GM19455 (cell line): Measurements from ENCODE around the gene KIF26A.

Experiments used
- ATAC-seq: cut with Tn5 transposase; IDR thresholded peaks from one replicate; pipeline ENCODE4 v1.9.1; 2021; ENCODE audit not compliant: unreplicated experiment

The KIF26A gene

DNA sequence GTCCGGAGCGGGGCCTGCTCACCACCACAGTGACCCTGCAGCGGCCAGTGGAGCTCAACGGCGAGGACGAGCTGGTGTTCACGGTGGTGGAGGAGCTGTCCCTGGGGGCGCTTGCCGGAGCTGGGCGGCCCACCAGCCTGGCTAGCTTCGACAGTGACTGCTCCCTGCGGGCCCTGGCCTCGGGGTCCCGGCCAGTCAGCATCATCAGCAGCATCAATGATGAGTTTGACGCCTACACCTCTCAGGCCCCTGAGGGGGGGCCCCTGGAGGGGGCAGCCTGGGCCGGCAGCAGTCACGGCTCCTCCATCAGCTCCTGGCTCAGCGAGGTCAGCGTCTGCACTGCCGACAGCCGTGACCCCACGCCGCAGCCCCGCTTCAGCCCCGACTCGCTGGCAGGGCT lies 37.4 kb downstream of the KIF26A start:
- ATAC-seq, result no peak

DNA sequence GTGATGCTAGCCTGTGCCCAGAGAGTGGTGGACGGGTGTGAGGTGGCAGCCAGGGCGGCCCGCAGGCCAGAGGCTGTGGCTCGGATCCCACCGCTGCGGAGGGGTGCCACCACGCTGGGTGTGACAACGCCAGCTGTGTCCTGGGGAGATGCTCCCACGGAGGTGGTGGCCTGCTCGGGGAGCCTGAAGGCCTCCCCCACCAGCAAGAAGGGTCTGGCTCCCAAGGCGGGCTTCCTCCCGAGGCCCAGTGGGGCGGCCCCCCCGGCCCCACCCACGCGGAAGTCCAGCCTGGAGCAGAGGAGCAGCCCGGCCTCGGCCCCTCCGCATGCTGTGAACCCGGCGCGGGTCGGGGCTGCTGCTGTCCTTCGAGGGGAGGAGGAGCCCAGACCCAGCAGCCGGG lies 38.2 kb downstream of the KIF26A start:
- no peak for ATAC-seq

DNA sequence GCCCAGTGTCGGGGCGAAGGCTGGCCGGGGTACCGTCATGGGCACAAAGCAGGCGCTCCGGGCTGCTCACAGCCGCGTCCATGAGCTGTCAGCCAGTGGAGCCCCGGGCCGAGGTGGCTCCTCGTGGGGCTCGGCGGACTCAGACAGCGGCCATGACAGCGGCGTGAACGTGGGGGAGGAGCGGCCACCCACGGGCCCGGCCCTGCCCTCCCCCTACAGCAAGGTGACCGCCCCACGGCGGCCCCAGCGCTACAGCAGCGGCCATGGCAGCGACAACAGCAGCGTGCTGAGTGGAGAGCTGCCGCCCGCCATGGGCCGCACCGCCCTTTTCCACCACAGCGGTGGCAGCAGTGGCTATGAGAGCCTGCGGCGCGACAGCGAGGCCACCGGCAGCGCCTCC lies 39.0 kb downstream of the KIF26A start:
- ATAC-seq, result no peak

DNA sequence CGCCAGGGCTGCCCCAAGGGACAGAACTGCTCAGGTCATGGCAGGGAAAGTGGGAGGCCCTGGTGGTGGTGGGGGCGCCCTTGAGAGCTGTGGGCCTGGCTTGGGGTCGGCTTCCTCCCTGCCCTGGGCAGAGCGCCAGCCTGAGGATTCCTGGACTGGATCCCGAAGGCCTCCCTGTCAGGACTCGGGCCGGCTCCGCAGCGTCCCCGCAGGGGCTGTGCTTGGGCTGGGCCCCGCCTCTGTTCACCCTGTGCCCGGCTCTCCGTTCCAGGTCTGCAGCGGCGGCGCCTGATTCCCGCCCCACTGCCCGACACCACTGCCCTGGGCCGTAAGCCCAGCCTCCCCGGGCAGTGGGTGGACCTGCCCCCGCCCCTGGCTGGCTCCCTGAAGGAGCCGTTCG lies 39.9 kb downstream of the KIF26A start:
- no peak for ATAC-seq

DNA sequence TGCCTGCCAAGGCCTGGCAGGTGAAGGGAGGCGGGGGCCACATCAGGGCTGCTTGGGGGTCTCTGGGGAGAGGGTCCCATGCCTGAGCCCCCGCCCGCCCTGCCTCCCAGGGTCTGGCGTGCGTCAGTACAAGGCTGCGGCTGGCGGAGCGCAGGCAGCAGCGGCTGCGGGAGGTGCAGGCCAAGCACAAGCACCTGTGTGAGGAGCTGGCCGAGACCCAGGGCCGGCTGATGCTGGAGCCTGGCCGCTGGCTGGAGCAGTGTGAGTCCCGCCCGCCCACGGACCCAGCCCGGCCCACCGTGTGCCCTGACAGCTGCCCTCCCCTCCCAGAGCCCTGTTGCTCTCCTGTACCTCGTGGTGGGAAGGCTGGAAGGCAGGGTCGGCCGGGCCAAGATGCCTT lies 40.7 kb downstream of the KIF26A start:
- no peak for ATAC-seq

DNA sequence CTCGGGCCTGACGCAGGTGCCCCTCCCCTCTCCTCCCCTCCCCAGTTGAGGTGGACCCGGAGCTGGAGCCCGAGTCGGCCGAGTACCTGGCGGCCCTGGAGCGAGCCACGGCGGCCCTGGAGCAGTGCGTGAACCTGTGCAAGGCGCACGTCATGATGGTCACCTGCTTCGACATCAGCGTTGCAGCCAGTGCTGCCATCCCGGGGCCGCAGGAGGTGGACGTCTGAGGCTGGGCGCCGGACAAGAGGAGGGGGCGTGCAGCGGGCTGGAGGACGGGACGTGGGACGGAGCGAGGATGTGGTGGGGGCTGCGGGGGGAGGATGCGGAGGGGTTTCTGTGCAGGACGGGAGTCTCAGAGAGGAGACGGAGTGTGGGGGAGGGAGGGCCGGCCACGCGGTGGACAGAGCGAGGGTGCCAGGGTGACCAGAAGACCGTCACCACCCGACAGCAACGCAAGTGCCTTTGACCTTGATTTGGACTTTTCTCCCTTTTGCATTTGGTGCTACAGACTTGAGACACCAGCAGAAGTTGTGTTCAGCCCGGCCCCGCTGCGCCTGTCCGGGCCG lies 41.3 kb downstream of the KIF26A start:
- no peak for ATAC-seq

DNA sequence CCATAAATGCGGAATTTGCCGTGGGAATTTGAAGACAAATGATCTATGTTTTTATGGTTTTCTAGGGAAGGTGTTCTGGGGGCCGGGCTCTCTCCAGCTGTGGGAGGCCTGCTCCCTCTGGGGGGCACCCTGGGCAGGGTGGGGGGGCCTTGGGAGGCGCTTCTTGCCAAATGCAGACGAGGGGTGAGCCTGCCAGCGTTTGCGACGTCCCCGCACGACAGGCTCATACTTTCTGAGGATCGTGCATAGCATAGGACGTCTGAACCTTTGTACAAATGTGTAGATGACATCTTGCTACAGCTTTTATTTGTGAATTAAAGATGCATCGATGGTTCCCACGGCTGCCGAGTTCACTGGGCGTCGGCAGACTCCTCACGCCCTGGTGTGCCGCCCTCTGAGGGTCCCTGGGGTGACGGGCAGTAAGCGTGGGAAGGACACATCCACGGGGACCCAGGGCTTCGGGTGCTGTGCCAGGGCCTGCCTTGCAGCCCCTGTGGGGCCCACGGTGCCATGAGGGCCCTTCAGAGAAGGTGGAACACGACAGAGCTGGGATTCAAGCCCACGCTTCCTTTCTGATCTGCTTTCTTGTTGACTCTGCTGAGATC lies 42.3 kb downstream of the KIF26A start:
- no peak for ATAC-seq

DNA sequence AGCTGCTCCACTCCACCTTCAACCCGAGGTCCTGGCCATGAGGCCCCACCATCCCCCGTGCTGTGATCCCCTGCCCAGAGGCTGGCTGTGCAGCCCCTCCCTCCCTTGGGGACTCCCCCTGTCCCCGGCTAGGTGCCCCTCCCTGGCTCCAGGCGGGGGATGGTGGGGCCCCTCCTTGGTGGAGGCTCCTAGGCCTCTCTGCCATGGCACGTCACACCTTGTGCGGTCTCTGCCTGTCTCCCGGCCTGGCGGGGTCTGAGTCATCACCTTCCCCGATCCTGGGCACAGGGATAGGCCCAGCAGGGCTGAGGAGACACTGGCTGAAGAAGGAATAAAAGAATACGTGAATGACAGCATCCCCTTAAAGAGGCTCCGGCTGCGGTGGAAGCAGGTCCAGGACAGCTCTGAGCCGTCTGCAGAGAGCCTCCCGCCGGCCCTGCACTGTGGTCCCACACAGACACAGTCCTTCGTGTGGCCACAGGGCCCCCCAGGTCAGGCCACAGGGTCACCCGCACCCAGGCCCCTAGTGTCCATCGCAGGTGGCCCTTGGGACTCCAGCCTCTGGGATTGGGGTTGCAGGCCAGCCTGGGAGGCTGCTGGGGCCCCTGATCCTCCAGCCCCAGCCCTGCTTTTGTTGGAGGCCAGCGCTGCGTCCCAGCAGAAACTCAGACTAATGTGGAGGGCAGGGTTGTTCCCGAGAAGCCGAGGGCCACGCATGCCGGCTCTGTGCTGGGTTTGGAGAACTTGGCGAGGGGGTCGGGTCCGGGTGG lies 43.6 kb downstream of the KIF26A start:
- no peak for ATAC-seq

DNA sequence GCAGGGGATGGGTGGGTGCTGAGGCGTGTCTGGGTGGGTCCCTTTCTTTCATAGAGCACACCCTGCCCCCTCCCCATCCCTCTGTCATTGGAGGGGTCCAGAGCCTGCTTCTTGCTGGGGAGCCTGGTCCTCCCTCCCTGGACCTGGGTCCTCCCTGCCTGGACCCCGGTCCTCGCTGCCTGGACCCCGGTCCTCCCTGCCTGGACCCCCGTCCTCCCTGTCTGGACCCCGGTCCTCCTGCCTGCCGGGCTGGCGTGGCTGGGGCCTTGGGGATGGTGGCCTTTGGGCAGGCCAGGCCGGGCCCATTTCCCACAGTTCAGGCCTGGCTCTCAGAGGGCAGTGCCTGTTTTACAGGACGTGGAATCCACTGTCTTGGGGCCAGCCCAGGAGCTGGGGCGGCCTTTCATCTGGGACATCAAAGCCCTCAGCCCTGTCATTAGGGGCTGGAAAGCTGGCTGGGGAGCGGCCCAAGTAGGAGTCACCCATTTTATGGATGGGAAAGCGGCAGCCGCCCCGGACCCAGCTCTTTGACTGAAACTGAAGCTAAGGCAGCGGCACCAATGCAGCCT lies 44.6 kb downstream of the KIF26A start:
- ATAC-seq, result no peak

DNA sequence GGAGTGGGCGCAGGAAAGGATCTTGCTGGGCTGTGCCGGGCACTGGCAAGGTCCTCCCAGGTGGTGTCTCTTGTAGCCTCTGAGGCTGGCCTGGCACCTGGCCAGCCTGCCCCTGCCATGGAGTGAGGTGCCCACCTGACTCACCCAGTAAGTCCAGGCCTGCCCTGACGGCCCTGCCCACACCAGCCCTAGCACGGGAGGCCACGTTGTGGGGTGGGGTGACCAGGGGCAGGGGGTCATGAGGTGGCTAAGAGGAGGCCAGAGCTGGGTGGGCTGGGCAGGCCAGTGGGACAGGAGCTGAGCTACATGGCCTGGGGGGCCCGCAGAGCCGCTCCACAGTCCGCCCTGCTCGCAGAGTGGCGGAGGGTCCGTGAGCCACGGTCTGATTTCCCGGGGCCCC lies 45.4 kb downstream of the KIF26A start:
- no peak for ATAC-seq

DNA sequence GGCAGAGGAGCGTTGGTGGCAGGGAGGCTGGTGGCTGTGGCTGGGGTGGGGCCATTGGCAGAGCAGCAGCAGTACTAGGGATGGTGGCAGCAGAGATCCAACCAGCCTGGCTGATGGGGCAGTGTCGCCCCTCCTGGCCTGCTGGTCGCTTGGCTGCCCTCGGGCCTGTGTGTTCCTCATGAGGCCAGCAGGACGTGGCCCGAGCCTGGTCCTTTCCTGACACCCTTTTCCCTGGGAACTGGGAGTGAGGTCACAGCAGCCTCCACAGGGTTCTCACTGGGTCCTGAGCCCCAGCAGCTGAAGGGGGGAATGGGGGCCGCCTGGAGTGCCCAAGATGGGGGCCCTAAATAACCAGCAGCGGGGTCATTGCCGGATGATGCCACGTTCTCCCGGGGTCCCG lies 46.1 kb downstream of the KIF26A start:
- ATAC-seq, result no peak

DNA sequence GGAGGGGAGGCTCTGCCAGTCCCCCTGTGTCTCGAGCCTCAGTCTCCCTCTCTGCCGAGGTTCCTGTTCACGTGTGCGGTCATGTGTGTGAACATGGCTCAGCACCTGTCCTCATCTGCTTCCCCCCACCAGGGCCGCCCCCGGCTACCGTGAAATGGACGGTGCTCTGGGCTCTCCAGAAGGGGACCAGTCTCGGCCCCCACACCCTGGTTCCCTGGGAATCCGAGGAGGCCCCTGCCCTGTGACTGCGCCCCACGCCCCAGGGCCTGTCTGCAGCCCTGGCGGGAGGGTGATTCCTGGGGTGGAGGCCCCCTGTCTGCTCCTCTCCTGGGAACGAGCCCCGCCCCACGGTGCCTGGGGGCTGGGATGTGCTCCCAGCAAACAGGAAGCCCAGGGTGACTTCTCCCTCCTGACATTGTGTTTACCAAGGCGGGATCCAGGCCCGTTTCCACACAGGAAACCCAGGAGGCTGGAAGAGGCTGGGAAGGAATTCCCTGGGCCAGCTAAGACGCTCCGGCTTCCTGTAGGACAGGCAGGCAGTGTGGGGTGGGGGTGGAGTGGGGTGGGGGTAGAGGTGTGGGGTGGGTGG lies 46.6 kb downstream of the KIF26A start:
- ATAC-seq, result no peak

DNA sequence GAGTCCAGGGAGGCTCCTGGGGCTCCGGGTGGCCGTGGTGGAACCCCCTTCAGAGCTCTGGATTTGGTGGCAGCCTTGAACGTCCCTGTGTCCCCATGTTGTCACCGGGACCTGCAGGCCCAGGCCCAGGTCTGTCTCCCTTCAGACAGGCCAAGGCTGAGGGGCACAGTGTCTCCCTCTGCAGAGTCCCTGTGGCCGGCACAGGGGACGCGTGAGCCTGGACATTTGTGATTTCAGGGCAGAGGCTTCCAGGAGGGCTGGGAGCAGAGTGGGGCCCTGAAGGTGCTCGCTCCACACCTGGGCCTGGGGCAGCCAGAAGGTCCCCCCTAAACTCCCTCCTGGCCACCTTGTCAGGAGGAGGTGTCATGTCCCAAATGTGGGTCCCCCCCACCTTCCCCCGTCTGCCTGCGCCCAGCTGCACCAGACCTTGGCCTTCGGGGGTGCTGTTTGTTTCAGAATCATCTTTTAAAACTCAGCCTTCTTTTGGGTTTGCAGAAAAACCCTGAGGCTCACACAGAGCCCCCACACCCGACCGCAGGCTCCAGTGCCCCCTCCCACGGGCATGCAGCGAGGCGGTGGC lies 47.6 kb downstream of the KIF26A start:
- ATAC-seq, result no peak

DNA sequence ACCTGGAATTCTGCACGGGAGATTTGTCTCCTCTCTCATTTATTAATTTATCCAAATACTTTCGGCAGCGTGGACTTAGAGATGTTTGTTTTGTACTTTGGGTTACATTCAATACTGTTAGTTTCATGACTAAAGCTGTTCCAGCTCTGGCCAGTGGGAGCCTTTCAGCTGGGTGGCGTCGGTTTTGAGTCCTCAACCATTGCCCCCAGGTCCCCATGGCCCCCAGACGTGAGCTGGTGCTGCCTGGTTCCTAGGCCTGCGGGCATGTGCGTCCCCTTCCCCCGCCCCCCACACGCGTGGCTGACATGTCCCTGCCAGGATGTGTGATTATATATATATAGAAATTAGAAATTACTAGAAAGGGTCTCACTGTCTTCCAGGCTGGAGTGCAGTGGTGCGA lies 48.2 kb downstream of the KIF26A start:
- ATAC-seq, result no peak

DNA sequence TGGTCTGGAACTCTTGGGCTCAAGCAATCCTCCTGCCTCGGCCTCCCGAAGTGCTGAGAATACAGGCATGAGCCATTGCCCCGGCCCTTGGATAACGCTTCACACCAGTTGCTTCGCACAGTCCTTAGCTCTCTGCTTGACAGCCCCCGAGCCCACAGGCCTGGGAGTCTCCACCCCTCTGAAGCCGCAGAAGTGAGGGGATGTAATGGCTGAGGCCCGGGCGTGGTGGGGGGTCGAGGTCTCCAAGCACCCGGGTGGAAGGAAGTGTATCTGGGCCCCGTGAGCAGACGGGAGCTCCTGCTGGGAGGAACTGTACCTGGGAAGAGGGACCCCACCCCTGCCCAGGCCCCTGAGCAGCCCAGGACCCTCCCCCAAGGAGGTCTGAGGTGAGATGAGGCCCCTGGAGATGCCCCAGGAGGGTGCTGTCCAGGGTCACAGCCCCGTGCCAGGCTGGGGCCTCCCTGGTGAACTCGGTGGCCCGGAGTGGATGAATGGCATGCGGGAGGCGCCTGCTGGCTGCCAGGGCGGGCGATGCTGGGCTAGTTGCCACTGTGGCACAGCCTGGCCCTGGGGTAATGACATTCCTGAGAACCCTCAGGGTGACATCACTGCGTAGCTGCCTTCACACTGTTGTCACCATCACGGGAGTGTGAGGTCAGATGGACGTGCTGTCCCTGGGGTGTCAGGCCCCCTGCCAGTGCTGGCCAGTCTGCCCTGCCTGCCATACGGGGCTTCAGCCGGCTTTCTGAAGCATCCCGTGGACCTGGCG lies 48.9 kb downstream of the KIF26A start:
- ATAC-seq, result no peak

DNA sequence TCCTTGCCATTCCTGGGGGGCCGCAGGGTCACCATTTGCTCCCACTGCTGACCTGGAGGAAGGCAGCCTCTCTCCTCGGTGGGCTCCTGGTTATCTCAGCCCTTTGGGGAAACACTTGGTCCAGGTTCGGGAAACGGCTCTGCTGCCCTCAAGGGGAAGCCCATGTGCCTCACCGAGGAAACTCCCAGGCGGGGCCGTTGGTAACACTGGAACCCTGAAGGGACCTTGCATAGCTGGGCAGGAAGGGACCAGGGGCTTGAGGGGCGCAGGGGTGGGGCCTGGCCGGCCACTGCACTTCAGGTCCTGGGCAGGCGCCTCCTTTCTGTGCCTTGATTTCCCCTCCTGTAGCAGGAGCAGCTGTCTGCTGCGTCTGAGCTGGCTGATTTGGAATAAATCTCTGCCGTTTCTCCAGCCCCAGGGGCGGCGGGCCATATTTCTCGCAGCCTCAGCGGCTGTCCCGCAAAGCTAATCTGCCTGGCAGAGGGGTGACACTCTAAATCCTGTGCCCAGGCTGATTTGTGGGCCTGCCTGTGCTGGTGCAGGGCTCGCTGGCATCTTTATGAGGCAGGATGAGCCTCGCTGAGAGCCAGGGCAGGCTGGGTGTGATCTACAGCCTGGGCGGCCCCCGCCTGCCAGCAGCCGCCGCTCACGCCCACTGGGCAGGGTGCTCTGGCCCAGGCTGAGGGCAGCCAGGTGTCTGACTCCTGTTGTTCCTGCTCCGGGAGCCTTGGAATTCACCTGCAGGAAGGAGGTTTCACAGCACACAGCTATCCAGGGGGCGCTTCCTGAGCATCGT lies 49.7 kb downstream of the KIF26A start:
- ATAC-seq, result no peak

DNA sequence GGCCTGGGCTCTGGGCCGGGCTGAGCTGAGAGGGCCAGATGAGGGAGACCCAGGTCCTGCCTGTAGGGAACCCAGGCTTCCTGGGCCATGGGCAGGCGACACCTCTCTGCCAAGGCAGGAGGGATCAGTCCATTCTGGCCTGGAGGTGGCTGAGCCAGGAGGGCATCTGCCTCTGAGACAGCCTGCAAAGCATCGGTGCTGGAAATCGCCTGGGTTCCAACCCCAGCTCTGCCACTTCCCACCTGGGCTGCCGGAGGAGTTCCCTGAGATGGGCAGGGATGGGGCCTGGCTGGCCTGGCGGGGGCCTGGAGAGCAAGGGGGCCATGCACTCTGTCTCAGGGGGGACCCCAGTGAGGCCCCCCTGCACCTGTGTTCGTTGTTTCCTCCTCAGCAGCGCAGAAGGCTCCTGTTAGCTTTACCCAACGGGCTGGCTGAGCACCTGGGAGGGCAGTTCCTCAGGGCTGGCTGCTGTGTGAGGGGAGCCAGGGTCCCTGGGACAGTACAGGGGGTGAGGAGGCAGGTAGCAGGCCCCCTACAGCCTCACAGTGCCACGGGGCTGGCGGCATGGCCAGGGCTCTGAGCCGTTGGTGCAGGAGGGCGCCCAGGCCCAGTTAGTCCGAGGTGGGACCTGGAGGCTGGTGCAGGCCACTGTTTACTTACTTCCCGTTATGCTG lies 50.5 kb downstream of the KIF26A start:
- no peak for ATAC-seq

DNA sequence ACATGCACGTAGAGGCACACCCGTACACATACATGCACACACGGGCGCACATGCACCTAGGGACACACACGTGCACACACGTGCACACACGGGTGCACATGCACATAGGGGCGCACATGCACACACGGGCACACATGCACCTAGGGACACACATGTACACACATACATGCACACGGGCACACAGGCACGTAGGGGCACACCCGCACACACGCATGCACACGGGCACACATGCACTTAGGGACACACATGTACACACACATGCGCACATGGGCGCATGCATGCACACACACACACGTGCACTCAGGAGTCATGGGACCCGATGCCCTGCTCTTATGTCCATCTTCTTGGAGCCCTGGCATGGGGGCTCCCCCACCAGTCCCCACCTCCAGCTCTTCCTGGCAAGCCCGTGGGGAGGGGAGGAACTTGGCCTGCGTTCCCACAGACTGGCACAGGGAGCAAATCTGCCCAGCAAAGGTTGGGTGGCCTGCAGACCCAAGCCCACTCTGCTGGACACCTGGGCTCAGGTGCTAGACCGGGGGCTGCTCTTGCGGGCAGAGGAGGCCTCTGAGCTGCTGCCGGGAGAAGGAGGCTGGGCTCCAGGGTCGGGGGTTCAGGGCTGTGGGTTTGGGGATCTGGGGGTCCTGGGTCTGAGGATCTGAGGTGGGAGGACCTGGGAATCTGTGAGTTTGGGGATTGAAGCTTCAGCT lies 51.4 kb downstream of the KIF26A start:
- no peak for ATAC-seq
